Suprapubic skin (tissue), 4 donors: Measurements from ENCODE around the gene ANGEL2. TPM values are rescaled to one million over a fixed set of nuclear protein-coding genes. Genes with fewer than 3 reads are reported as not detected.

Source experiments
- DNase-seq, 2 donors: peaks; one replicate each; pipeline ENCODE4 v3.0.0-alpha.2; 2019; ENCODE audit warnings: low spot score in 2 of 2
- H3K27ac ChIP-seq: fragments of 200-600 bp; sonication (generic); one replicate; pipeline ENCODE4 v1.5.1; 2019
- H3K27me3 ChIP-seq: fragments of 200-600 bp; sonication (generic); one replicate; pipeline ENCODE4 v1.5.1; 2019
- H3K36me3 ChIP-seq: fragments of 200-600 bp; sonication (generic); one replicate; pipeline ENCODE4 v1.5.1; 2019
- H3K4me1 ChIP-seq: fragments of 200-600 bp; sonication (generic); one replicate; pipeline ENCODE4 v1.5.1; 2019
- H3K4me3 ChIP-seq: fragments of 200-600 bp; sonication (generic); one replicate; pipeline ENCODE4 v1.5.1; 2019; ENCODE audit warnings: mild to moderate bottlenecking
- H3K9me3 ChIP-seq: fragments of 200-600 bp; sonication (generic); one replicate; pipeline ENCODE4 v1.5.1; 2019
- CTCF ChIP-seq, 2 donors: fragments of 200-600 bp in 1 of 2; fragments of 450-650 bp in 1 of 2; sonication (generic) in 1 of 2; IDR thresholded peaks; one replicate each; pipeline ENCODE4 v1.5.1; 2016 to 2019; ENCODE audit warnings: antibody characterized with exemption in 2 of 2, mild to moderate bottlenecking in 1 of 2, moderate library complexity in 1 of 2
- EP300 ChIP-seq: sonication (generic); formaldehyde crosslinking; IDR thresholded peaks from one replicate; pipeline ENCODE4 v1.6.1; 2017; ENCODE audit warnings: antibody characterized with exemption
- POLR2A ChIP-seq, 2 donors: fragments of 450-650 bp; IDR thresholded peaks; one replicate each; pipeline ENCODE4 v1.6.1; 2017; ENCODE audit warnings: antibody characterized with exemption in 2 of 2, mild to moderate bottlenecking in 2 of 2, moderate library complexity in 2 of 2
- POLR2AphosphoS5 ChIP-seq, 3 donors: sonication (generic); formaldehyde crosslinking; IDR thresholded peaks; one replicate each; pipeline ENCODE4 v1.6.1; 2017; ENCODE audit warnings: antibody characterized with exemption in 3 of 3
- WGBS: methylation state at CpG from one replicate; pipeline ENCODE4 v1.1.5; 2018; 5-methylcytosine and 5-hydroxymethylcytosine counted together
- total RNA-seq, 4 donors: library from RNA; depleted of rRNA; stranded (reverse); fragments of >200 nt; gene quantifications; one replicate each; pipeline ENCODE4 v1.1.0, GENCODE V29; 2016

ANGEL2 gene
- total RNA-seq, 4 donors from 2014 or later: 27.9 to 116 (median 36.0) TPM

GRCh38 chr1:212959266-212960220, 56.1 kb downstream of the ANGEL2 start:
- DNase-seq: no peak
- Histone ChIP-seq H3K36me3 (peaks cover 3% of the 10 kb centered on the region), H3K27me3 (no peaks in the 10 kb centered on the region), H3K4me1 (no peaks in the 10 kb centered on the region), H3K27ac (no peak overlapping the region), H3K9me3 (no peaks in the 10 kb centered on the region), H3K4me3 (no peak overlapping the region)
- TF ChIP-seq CTCF (IDR thresholded peaks at IDR 0.05) (no peak), POLR2AphosphoS5 (IDR thresholded peaks at IDR 0.05) (no peak), EP300 (no peak), POLR2A (IDR thresholded peaks at IDR 0.05) (no peak)
- WGBS: 90% methylated on average over 18 of the region's 18 CpGs

GRCh38 chr1:212958175-212958574, 57.5 kb downstream of the ANGEL2 start:
- TF ChIP-seq POLR2AphosphoS5 (IDR thresholded peaks at IDR 0.05) (no peak), EP300 (no peak), CTCF (IDR thresholded peaks at IDR 0.05) (no peak), POLR2A (IDR thresholded peaks at IDR 0.05) (no peak)
- H3K36me3 ChIP-seq: peaks cover 2% of the 10 kb centered on the region
- no peak for DNase-seq
- 88% methylated on average over 9 of the region's 10 CpGs for WGBS
- no peaks in the 10 kb centered on the region for H3K4me1 ChIP-seq
- H3K9me3 ChIP-seq: no peaks in the 10 kb centered on the region
- no peak overlapping the region for H3K4me3 ChIP-seq
- H3K27ac ChIP-seq: no peak overlapping the region
- H3K27me3 ChIP-seq: no peaks in the 10 kb centered on the region

GRCh38 chr1:212957546-212957945, 58.1 kb downstream of the ANGEL2 start:
- Histone ChIP-seq H3K4me1 (peaks cover 1% of the 10 kb centered on the region), H3K4me3 (no peak overlapping the region), H3K27ac (no peak overlapping the region), H3K9me3 (no peaks in the 10 kb centered on the region), H3K36me3 (no peaks in the 10 kb centered on the region), H3K27me3 (no peaks in the 10 kb centered on the region)
- DNase-seq: no peak
- TF ChIP-seq POLR2AphosphoS5 (IDR thresholded peaks at IDR 0.05) (no peak), POLR2A (IDR thresholded peaks at IDR 0.05) (no peak), CTCF (IDR thresholded peaks at IDR 0.05) (no peak)
- 82% methylated on average over 6 of the region's 6 CpGs for WGBS

- H3K4me1 ChIP-seq: peaks cover 16% of the 10 kb centered on the region
- TF ChIP-seq EP300: no peak
- TF ChIP-seq POLR2A (IDR thresholded peaks at IDR 0.05): no peak
- no peaks in the 10 kb centered on the region for H3K36me3 ChIP-seq
- no peaks in the 10 kb centered on the region for H3K9me3 ChIP-seq
- DNase-seq: peak in 1 of 2 donors; percentile 40
- 84% methylated on average over 8 of the region's 8 CpGs for WGBS
- no peak overlapping the region for H3K4me3 ChIP-seq
- H3K27me3 ChIP-seq: no peaks in the 10 kb centered on the region
- no peak overlapping the region for H3K27ac ChIP-seq
Observed at GRCh38 chr1:212955961-212956620, 59.6 kb downstream of the ANGEL2 start.

- H3K27me3 ChIP-seq: no peaks in the 10 kb centered on the region
- no peaks in the 10 kb centered on the region for H3K9me3 ChIP-seq
- peak in 1 of 2 donors; percentile 47 for DNase-seq
- 89% methylated on average over 3 of the region's 3 CpGs for WGBS
- no peaks in the 10 kb centered on the region for H3K36me3 ChIP-seq
- no peak overlapping the region for H3K27ac ChIP-seq
- H3K4me3 ChIP-seq: no peak overlapping the region
- H3K4me1 ChIP-seq: peaks cover 24% of the 10 kb centered on the region
- TF ChIP-seq POLR2AphosphoS5 (IDR thresholded peaks at IDR 0.05): no peak
- TF ChIP-seq EP300: no peak
- TF ChIP-seq POLR2A (IDR thresholded peaks at IDR 0.05): no peak
- TF ChIP-seq CTCF (IDR thresholded peaks at IDR 0.05): no peak
Observed at GRCh38 chr1:212955098-212955497, 60.6 kb downstream of the ANGEL2 start.
